Renal cortical epithelial cell (primary cell): Measurements from ENCODE around the gene SFXN1. TPM values are rescaled to one million over a fixed set of nuclear protein-coding genes. Genes with fewer than 3 reads are reported as not detected.
A peak's percentile ranks its signal among the peaks of the same experiment; 100 is the strongest.
"Not testable (repeated sequence)": the region's sequence is repeated elsewhere in the genome, so short reads cannot be mapped to it uniquely, and the experiment has no call there.

Source experiments
- DNase-seq: peaks from one replicate; pipeline ENCODE4 v3.0.0-alpha.2; 2011; ENCODE audit warnings: low read depth
- total RNA-seq: library from RNA; depleted of rRNA; stranded (reverse); fragments of >200 nt; gene quantifications from 2 replicates; pipeline ENCODE4 v1.2.3, GENCODE V29; 2014

Gene SFXN1
- total RNA-seq, 1 donor from 2014 or later: 123 TPM

- DNase-seq: no peak
Observed at GRCh38 chr5:175494264-175495183, 16.2 kb downstream of the SFXN1 start.

DNA sequence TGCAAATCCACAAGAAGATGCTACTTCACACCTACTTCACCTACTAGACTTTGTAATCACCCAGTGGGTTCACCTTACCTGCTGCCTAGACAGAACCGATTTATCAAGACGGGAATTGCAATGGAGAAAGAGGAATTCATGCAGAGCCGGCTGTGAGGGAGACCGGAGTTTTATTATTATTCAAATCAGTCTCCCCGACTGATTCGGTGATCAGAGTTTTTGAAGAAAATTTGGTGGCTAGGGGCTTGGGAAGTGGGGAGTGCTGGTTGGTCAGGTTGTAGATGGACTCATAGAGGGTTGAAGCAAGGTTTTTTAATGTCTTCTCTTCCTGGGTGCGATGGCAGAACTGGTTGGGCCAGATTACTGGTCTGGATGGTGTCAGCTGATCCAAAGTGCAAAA is 23.4 kb downstream of the SFXN1 start:
- DNase-seq: no peak

DNA sequence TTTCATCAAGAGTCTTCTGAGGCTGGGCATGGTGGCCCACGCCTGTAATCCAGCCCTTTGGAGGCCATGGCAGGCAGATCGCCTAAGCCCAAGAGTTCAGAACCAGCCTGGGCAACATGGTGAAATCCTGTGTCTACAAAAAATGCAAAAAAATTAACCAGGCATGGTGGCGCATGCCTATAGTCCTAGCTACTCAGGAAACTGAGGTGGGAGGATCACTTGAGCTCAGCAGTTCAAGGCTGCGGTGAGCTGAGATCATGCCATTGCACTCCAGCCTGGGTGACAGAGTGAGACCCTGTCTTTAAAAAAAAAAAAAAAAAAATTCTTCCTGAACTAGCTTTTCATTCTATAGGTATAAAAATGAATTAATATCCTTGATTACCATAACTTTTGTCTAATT is 29.3 kb downstream of the SFXN1 start:
- not testable (repeated sequence) for DNase-seq

- peak; percentile 6 for DNase-seq
Observed at GRCh38 chr5:175508896-175509295, 30.5 kb downstream of the SFXN1 start.

DNA sequence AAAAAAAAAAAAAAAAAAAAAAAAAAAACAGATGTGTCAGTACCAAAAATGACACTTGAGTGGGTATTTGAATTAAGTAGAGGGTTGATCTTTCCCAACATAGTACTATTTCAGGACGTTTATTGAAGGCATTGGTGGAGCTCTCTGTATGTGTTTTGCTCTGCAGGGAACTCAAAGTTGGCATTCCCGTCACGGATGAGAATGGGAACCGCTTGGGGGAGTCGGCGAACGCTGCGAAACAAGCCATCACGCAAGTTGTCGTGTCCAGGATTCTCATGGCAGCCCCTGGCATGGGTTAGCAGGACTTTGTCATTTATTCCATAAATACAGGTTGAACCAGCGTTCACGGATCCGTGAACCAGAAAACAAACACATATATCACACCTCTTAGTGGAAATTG is 34.9 kb downstream of the SFXN1 start:
- DNase-seq: no peak

- no peak for DNase-seq
Observed at GRCh38 chr5:175513726-175514125, 35.4 kb downstream of the SFXN1 start.

DNA sequence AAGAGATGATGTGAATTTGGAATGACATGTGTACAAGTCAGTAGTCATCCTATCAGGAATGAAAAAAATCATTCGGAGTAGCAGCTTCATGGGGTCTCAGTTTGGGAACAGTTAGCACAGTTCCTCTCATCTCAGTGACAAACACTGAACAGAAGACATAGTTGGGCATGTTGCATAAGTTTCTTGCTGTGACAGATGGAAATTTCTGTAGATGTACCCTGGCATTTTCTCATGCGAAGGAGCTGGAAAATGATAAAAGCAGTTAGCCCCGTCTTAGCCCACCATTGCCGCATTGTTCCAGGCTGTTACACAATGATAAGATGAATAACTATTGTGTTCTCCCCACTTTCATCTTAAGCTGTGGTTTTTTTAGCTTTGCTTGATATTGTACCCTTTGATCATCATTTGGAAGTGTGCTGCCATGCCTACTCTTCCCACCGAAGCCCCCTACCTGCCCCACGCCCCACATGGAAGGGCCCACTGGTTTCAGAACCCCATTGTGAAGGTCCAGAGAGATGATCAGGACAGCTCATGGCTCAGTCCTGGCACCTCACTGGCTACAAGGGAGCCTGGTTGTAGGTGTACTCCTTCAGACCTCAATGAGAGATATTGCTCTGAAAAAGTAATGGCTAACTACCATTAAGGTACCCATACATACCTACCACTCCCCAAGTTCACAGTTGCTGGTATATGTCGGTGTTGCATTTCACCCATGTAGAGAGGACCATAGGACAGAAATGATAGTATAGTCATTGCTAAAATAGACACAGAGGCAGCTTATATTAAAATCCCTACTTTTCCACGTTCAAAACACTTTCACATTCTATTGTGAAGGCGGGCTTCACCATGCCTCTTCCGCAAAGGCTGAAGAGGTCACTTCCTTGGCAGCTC is 38.8 kb downstream of the SFXN1 start:
- no peak for DNase-seq

GRCh38 chr5:175517824-175518450 is 39.6 kb downstream of the SFXN1 start:
- peak; percentile 8 for DNase-seq

DNA sequence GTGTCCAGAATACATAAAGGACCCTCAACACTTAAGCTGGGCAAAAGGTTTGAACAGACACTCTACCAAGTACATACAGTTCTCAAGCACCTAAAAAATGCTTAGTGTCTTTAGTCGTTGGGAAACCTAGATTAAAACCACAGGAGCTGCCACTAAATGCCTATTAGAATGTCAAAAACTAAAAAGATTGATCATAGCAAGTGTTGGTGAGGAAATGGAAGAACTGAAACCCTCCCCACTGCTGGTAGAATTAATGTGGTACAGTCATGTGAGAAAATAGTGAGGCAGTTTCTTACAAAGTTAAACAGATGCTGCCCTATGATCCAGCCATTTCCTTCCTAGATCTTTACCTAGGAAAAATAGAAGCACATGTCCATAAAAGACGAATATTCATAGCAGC is 40.6 kb downstream of the SFXN1 start:
- DNase-seq: no peak

GRCh38 chr5:175520321-175520720 is 42.0 kb downstream of the SFXN1 start:
- no peak for DNase-seq

- no peak for DNase-seq
Observed at GRCh38 chr5:175520873-175521272, 42.5 kb downstream of the SFXN1 start.

- DNase-seq: no peak
Observed at GRCh38 chr5:175521313-175521833, 43.0 kb downstream of the SFXN1 start.

- no peak for DNase-seq
Observed at GRCh38 chr5:175523292-175523691, 44.9 kb downstream of the SFXN1 start.

- no peak for DNase-seq
Observed at GRCh38 chr5:175524211-175524610, 45.9 kb downstream of the SFXN1 start.

- DNase-seq: no peak
Observed at GRCh38 chr5:175526691-175527090, 48.3 kb downstream of the SFXN1 start.

- no peak for DNase-seq
Observed at GRCh38 chr5:175531361-175531760, 53.0 kb downstream of the SFXN1 start.

DNA sequence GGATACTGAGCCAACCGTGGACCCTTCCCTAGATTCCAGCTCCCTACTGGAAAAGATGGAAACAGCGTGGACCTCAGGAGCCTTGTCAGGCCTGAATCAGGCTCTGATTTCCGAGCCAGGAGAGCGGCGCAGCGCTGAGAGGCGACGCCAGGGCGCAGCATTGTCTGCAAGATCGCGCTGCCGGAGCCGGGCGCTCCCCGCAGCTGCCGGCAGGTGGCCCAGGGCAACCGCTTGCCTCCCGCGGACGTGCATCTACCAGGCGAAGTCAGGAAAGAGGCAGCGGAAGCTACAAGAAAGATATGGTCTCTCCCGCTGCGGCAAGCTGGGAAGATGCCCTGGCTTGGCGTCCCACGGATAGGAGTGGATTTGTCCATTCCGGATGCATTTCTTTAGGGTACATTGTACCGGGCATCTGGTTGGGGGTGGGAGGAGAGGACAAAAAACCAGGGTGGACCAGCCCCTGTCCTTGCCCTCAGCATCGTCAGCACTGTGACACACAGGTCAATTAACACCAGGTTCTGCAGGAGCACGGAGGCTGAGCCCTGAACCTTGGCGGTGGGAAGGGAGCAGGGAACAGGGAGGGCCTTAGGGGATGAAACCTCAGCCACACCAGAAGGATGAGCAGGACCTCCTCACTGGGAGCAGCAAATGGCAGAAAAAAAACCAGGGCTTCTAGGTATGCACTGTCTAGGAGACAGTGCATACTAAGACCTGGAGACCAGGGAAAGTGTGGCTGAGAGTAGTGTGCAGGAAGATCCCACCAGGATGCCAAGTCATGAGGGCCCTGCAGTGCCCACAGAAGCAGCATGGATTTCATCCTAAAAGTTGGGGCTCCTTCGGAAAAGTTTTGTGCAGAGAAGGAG is 55.9 kb downstream of the SFXN1 start:
- DNase-seq: peak; percentile 50

GRCh38 chr5:175535331-175535730 is 57.0 kb downstream of the SFXN1 start:
- not testable (repeated sequence) for DNase-seq

DNA sequence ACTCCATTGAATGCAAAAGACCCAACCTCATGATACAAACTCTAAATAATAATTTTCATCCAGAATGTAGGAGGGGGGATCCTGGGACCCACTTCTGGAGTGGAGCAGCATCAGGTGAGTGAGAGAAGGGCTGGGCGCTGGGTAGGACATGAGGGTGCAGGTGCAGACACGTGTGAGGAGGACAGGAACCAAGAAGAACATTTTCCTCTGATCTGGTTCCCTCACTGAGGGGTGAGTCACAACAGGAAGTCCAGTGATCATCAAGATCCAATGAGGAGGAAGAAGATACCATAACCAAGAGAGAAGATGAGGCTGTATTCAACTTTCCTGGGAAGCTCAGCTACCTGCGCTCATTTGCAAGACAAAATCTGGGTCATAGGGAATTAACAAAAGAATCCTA is 57.4 kb downstream of the SFXN1 start:
- DNase-seq: no peak

DNA sequence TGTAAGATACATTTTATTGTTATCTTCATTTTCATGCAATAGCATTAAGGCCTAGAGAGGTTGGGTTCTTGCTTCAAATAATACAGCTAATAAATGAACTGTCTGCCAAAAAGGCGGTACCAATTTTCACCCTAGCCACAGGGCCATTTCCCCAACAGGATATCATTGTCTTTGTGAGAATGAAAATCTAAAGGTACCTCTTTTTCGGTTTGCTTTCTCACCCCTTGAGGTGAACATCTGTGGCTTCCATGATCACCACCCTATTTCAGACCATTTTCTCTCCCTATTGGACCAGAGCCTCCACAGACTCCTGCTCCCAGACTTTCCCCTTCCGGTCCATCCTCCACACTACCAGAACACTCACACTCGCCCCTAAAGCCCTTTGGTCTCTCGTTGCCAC is 60.2 kb downstream of the SFXN1 start:
- no peak for DNase-seq

DNA sequence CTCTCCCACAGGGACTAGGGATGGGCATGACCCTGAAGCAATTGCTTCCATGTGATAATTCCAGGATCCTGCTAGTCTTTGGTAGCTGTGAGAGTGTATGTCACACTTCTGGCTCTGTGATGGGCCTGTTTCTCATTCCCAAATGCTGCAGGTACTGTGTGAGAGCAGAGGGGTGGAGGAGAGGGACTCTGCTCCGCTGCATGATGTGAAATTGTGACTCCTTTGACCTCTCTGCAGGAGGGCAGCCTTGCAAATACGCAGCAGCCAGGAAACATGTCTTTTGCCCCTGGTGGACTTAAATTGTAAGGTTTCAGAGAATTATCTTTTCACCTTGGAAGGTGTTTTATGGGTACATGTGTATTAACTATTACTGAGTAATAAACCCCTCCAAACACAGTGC is 61.6 kb downstream of the SFXN1 start:
- no peak for DNase-seq
